Measurements from ENCODE around the gene ASCC1.

- TF ChIP-seq POLR2A (IDR thresholded peaks at IDR 0.05; ENCODE audit: low read depth, low read length) = no peak
- TF ChIP-seq EZH2 (IDR thresholded peaks at IDR 0.05; ENCODE audit: borderline replicate concordance, low read depth, low read length, severe bottlenecking) = no peak
- TF ChIP-seq CTCF (IDR thresholded peaks at IDR 0.05; ENCODE audit: extremely low read depth in 1 of 2, insufficient read depth in 1 of 2, low read depth in 1 of 2, low read length in 2 of 2) = no peak
- no peak for TF ChIP-seq POLR2AphosphoS5 (IDR thresholded peaks at IDR 0.05; ENCODE audit: insufficient read depth, low read depth, low read length)
- TF ChIP-seq JUN (IDR thresholded peaks at IDR 0.05; ENCODE audit: borderline replicate concordance, insufficient read depth, insufficient read length, low read depth) = no peak
- TF ChIP-seq MYC (IDR thresholded peaks at IDR 0.05; ENCODE audit: low read depth, low read length) = no peak
- TF ChIP-seq MAX (IDR thresholded peaks at IDR 0.05; ENCODE audit: insufficient read depth, insufficient read length) = no peak
- no peak for TF ChIP-seq GATA2 (IDR thresholded peaks at IDR 0.05; ENCODE audit: insufficient read depth, insufficient read length, low read depth, low read length)
- no peak for TF ChIP-seq FOS (IDR thresholded peaks at IDR 0.05; ENCODE audit: borderline replicate concordance, insufficient read depth, low read length)
These were observed 138.6 kb downstream of the ASCC1 start for GRCh38 chr10:72077275-72077990.
